NCI-H510A treated with DMSO at 0.1 percent for 48 hours (cell line): ENCODE results near the gene ING4.
A peak's percentile ranks its signal among the peaks of the same experiment; 100 is the strongest.
"Not testable (repeated sequence)": the region's sequence is repeated elsewhere in the genome, so short reads cannot be mapped to it uniquely, and the experiment has no call there.

ENCODE experiments used
- DNase-seq: peaks from one replicate; lab custom pipeline; 2025; lab: John Stamatoyannopoulos, UW

ING4 gene

DNA sequence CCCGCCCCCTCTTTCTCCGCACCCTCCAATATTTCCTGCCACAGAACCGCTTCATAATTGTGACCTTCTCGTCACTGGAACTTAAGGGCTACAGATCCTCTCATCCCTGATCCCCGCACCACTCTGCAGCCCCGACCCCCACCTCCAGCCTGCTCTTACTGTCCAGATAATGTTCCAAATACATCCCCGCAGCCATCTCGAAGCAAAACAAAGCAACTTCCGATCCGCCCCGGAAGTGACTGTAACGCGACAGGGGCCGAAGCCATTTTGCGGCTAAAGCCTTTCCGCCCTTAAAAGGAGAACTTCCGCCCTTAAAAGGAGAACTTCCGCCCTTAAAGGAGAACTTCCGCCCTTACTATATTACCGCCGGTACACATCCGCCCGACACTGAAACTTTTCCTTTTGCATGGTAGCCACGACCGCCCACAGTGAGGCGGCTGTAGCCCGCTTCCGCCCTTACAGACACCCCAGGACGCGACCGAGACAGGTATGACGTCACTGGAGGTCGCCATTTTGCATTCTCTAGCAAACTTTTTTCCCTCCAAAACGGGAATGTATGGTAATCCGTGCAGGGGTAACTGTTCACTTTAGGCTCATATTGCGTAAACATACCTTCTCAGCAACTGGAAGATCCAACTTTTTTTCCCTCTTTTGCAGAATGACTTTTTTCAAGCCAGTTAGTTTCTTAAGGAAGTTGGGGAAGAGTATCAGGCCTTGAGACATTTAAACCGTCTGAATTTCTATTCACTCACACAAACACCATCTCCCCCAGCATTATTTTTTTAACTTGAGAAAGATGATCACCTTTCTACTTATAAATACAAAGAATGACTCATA lies at the start of gene ING4:
Gene ING4 (minus strand): TSS at position 214 of the 837 bp plus-strand sequence. CDS start 18 bp downstream, at position 196.
- peak; percentile 88 for DNase-seq

DNA sequence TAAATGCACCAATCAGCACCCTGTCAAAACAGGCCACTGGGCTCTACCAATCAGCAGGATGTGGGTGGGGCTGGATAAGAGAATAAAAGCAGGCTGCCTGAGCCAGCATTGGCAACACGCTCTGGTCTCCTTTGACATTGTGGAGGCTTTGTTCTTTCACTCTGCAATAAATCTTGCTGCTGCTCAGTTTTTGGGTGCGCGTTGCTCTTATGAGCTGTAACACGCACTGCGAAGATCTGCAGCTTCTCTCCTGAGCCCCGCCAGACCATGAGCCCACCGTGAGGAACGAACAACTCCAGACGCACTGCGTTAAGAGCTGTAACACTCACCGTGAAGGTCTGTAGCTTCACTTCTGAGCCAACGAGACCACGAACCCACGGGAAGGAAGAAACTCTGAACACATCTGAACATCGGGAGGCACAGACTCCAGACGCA lies 46.1 kb upstream of the ING4 start:
- no peak for DNase-seq

DNA sequence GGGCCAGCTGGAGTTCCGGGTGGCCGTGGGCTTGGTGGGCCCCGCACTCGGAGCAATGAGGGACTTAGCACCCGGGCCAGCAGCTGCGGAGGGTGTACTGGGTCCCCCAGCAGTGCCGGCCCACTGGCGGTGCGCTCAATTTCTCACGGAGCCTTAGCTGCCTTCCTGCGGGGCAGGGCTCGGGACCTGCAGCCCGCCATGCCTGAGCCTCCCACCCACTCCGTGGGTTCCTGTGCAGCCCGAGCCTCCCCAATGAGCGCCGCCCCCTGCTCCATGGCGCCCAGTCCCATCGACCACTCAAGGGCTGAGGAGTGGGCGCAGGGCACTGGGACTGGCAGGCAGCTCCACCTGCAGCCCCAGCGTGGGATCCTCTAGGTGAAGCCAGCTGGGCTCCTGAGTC lies 45.4 kb upstream of the ING4 start:
- DNase-seq, result not testable (repeated sequence)

DNA sequence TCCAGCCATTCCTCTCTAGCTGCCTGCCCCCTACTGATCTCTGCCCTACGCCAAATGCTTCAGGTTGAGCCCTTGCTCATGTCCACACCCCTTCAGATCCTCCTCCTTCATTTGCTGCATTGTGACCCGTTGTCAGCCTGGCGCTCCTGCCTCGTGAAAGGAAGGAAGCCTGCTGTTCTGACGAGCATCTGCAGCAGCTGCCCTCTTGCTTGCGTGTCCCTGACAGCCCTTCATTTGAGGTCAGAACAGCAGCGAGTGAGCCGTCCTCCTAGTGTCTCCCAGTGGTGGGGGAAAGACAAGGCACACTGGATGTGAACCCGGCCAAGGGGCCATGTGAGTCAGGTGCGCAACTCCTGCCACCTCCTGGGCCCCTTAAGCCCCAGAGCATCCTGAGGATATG lies 40.7 kb upstream of the ING4 start:
- DNase-seq, result no peak

DNA sequence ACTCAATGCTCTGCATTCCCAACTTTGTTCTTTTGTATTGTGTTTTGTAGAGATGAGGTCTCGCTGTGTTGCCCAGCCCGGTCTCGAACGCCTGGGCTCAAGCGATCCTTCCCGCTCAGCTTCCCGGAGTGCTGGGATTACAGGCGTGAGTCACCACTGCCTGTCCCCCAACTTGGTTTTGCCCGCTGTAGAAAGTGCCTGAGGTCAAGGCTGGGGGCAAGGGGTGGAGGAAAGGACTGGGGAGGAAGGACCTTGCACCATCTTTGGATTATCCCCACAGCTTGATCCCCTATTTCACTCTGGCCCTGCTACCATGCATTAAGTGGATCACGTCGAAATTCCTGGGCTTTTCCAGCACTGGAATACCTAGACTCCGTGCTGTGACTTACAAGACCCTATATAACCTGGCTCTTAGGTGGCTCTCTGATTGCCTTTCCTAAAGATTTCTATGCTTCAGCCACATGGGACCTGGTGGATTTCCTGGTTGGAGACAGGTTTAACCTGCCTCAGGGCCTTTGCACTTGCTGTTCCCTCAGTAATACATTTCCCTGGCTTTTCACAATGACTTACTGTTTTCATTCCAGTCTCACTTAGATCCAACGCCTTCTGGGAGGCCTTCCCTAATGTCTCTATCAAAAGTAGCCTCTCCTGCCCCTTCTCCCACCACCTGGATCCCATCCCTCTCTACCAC lies 38.3 kb upstream of the ING4 start:
- no peak for DNase-seq

DNA sequence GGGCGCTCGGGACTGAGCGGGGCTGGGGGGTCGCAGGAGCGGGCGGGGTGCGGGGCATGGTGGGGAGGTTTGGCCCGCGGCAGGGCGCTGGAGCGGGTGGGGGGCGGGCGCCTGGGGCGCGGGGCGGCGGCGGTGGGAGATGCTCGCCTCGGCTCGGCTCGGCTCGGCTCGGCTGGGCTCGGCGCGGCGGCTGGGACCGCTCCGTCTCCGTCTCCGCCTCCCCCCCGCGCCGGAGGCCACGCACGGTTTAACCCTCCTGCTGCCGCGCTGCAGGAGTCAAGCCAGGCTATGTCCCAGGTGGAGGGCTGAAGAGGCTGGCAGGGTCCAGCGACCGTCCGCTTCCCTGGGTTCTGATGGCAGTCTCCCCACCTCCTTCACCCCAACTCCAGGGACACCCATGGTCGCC lies 37.7 kb upstream of the ING4 start, which contains the start of gene PIANP:
Gene PIANP (minus strand): TSS at position 170 of the 406 bp plus-strand sequence. CDS start 2,754 bp downstream, outside the sequence.
- no peak for DNase-seq

DNA sequence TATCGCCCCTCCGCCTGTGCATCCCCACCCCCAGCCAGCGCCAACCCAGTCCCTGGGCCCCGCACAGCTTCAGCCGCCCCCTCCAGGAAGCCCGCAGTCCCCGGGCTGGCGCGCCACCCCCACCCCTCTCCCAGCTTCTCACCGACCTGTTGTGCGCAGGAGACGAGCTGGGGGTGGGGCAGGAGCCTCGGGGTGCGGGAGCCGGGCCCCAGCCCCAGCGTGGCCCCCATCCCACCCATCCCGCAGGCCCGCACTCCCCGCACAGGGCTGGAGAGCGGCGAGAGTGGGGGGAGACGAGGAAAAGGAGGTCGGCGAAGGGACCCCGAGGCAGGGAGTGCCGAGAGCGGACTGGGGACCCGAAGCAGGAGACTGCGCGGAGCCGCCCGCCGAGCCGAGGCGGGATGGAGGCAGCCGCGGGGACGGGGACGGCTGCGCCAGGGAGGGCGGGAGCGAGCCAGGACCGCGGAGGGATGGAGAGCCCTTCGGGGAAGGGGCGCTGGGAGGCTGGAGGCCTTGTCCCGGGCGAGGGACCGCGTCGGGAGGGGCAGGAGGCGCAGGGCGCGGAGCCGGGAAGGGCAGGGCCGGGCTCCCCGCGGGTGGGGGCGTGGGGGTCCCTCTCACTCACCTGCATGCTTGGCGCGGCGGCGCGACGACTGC lies 37.2 kb upstream of the ING4 start:
- DNase-seq, result no peak

DNA sequence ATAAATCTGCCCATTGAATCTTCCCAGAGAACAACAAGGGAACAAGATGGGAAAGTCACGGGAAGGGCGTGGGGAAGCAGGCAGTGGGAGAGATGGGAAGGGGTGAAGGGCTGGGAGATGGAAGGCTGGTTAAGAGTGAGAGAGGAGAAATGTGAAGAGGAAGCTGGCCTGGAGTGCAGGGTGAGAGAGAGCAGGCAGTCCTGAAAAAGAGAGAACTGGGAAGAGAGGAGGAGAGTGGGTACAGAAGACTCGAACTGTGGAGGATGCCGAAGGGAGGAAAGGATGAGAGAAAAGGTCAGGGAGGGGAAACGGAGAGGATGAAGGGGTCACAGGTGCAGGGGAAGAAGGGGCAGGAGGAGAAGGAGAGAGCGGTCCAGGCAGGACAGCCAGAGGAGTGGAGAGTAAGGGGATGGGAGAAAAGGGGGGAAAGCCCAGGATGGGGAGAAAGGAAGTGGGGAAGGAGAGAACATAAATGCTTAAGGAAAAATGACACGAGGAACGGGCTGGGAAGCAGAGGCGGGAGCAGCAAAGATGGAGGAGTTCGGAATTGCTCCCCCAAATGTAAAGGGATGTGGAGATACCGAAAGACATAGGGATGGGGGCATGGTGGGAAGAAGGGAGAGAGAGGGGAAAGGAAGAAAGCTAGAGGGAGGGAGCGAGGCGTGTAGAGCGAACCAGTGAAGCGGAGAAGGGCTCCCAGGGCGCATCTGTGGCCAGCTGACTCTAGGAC lies 36.5 kb upstream of the ING4 start:
- DNase-seq, result no peak

DNA sequence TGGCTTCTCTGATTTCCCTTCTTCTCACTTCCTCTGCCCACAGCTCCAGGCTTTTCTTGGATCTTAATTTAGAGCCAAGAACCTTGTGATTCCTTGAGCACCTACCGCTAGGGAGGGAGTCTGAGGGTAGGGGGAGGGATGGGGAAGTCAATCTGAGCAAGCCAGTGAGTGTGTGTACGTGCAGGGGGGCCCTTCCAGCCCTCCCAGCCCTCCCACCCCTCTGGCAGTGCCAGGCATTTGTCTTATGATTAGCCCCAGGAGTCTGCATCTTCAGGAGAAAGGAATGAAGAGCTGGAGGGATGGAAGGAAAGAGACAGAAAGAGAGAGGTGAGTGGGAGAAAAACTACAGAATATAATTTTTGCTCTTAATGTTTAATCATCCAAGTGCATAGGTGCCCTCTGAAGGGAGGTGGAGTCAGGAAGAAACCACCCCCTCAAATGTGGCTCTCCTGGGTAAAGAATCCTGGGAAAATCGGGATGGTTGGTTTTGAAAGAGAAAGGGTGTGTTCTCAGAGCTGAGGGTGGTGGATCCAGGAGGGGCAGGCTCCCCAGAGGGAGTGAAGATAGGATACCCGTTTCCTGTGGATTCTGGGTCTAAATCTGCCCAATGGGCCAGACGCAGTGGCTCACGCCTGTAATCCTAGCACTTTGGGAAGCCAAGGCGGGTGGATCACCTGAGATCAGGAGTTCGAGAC lies 35.6 kb upstream of the ING4 start:
- no peak for DNase-seq

DNA sequence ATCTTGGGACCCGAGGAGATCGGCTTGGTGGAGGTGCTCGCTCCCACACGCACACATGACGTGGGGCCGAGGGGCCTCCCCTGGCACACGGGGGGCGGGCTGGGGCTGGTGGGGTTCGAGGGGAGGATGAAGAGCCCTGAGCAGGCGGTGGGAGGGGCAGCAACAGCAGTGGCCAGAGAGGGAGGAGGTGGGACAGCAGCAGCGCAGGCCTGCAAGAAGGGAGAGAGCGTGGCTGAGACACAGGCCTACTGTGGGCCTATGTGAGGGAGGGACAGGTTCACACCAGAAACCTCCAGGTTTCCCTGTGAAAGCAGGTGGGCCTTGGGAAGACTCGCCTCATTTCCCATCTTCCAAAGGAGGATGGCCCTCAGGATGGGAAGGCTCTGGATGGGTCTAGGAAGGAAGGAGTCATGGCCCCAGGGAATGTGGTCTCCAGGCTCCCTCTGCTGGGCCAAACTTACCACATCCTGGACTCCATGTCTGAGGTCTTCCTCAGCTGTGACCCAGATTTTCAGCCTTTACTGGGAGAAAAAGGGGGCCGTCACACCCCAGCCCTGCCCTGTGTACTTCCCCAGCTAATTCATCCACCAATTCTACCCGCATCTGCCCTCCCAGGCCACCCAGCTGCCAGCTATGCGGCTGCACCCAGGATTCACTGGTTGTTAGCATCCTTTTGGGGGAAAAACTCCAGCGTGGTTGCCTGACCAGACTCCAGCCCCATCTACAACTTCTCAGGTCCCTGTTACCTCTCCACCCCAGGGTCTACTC lies 34.8 kb upstream of the ING4 start:
- DNase-seq, result peak; percentile 11

DNA sequence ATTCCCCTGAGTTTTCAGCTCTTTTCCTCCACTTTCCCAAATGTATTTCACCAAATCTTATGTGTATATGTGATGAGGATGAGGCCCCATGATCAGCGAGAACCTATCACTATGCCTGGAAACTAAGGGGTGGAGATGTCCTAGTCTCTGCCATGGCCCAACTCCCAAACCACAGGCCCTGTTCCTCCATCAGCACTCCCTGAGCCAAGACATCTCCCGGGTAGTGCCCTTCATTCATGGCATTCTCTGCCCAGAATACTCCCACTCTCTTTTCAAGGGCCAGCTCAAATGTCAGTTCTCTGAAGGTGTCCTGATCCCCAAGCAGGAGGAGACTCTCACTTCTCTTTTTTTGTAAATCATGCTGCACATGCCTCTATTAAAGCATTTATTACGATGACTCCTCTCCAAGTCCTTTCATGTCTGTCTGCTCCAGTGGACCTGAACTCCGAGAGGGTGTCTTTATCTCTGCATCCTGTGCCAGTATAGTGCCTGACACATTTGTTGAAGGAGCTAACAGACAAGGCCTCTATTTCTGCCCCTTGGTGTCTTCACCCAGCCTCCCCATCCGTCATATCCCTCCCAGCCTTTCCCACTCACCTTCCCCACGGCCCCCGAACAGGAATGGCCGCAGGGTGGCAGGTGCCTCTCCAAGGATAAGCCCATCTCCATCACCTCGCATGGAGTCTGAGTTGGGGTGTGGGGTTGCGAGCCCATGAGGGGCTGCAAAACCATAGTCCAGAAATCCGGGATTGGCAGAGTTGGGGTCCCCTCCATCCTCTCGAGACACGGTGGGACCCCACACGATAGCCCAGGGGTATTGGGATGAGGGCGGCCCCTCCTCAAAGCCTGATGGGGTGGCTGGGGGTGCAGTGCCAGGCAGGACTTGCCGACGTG lies 34.0 kb upstream of the ING4 start:
- no peak for DNase-seq

DNA sequence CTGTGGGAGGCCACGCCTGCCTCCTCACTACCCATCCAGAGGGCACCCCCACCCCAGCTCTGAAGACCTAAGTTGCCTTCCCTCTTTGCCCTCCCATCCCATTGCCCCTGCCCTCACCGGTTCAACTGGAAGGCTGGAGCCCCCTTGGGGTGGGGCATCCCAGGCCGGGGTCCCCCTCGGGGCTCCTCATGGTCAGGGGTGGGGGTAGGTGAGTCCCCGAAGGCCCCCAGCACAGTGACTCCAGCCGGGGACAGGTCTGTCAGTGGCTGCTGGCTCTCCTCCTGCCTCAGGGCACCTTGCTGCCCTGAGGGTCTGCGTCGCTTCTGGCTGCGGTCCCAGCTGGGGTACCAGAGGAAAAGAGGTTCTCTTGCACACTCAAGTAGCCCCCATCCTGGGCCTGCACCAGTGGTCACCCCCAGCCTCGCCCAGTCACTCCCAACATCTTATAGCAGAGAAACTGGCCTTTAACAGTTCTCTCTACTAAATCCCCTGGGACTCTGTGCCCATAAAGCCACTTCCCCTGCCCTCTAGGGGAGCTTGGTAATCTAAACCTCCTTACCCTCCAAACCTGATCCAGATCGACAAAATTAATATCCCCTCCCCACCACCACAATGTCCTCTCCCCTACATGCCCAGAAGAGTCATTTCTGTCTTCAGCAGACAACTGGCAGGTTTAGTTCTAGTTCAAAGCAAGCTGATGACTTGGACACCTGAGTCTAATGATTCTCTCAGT lies 32.6 kb upstream of the ING4 start:
- no peak for DNase-seq

DNA sequence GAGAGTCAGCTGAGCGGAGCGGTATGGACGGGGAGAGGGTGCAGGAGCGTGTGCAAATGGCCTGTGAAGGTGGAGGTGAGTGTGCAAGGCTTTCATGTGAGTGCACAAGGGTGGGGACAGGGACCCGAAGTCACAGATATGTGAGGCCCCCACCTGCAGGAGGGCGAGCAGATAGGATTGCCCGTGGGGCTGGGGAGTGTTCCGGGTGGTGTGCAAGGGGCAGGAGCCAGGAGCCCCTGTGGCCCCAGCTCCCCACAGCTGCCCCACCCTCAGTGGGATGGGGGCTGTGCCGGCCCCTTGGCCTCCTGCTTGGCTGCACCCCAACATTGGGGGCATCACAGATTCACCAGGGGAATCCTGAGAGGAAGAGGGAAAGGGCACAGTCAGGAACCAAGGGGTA lies 31.8 kb upstream of the ING4 start:
- no peak for DNase-seq

DNA sequence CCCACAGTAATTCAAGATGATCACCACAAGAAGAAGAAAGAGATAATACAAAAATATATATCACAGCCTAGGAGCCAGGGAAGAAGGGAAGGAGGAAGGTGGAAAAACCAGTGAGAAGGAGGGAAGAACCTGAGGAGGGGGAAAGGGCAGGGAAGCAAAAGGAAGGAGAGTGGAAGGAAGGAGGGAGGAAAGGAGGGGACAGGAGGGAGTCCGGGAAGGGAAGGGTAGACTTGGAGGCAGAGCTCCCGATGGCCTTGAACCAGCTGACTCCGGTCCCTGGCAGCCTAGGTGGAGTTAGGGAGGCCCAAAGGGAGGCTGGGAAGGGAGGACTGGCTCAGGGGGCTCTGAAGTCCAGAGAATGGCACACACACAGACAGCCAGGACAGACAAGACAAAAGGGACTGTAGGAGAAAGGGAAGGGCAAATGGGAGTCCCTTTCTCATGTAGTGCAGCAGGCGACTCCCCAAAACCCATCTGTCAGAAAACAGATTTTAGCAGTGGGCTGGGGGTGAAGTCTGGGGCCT lies 31.0 kb upstream of the ING4 start:
- no peak for DNase-seq

DNA sequence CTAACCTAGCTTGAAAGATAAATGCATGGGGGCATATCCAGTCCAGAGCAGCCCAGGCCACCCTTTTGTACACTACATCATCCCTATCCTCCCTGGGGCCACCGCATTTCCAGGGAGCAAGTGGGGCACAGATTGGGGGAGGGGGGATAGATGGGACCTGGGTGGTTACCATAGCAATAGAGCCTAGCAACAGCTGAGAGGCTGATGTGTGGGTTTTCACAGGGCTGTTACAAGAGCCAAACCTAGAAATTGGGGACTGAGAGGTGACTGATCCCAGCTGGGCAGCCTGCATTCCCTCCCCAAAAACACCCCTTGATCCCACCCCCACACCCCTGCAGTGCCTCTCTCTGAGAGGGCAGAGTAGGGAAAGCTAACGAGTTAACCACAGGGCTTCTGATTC lies 30.0 kb upstream of the ING4 start:
- DNase-seq, result no peak

DNA sequence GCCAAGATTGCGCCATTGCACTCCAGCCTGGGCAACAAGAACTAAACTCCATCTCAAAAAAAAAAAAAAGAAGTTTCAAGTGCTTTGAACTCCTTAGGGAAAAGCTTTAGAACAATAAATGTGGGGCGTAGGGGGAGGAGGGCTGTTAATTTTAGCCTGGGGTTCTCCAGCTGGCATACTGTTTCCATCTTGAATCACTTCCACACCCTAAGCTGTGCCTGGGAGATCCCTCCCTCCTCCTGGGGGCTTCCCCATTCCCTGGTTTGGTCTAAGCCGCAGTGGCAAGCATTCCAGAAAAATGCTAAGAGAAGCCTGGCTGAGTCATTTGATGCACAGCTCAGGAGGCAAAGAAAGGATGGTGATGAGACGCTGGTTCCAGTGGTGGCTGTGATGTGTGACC lies 28.6 kb upstream of the ING4 start:
- no peak for DNase-seq

DNA sequence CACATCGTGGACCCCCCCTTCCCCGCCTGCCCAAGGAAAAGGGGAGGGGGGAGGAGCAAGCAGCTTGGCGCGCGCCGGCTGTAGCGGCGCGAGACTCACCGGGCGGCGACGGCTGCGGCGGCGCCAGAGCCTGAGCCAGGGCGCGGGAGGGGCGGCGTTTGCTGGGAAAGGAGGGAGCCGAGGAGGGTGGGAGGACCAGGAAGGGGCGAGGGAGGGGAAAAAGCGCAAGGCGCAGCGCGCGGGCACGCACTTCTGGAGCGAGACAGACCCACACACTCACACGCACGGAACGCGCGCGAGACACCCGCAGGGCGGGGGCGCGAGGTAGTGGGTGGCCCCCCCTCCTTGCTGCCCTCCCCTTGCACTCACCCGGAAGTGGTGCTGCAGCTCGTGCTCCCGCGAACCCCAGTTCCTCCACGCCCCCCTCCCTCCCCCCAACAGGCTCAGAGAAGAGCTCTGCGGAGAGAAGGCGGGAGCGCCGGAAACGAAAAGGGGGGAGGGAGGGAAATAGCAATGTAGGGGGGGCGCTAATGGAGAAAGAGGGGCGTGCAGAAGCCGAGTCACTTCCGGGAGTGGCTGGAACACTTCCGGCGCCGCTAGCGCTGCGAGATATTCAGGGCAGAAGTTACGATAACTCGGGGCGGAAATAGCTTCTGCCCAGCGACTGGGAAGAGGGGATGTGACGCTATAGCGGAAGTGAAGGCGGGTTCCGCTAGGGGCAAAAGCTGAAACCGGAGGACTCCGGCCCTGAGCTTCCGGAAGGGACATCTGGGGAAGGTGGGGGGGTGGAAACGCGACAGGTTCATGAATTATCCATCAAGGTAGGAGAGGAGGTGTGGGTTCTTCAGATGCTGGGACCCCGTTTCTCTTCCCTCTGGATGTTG lies 26.3 kb upstream of the ING4 start, which contains the start of gene ZNF384:
Gene ZNF384 (minus strand): TSS at position 377 of the 884 bp plus-strand sequence. CDS start 9,855 bp downstream, outside the sequence.
- DNase-seq, result peak; percentile 89
